GM23248 (cell line): ENCODE results near the gene TBC1D22A. TPM values are rescaled to one million over a fixed set of nuclear protein-coding genes. Genes with fewer than 3 reads are reported as not detected.

Experiments
- DNase-seq: peaks from one replicate; pipeline ENCODE4 v3.0.0-alpha.2; 2015
- H2AFZ ChIP-seq: fragments of 200-600 bp; sonication (generic); 2 replicates; pipeline ENCODE4 v1.6.1; 2016; ENCODE audit warnings: antibody characterized with exemption
- H3F3A ChIP-seq: fragments of 200-600 bp; sonication (generic); 2 replicates; pipeline ENCODE4 v1.6.1; 2016; ENCODE audit warnings: mild to moderate bottlenecking, antibody characterized with exemption, mixed run types; ENCODE audit not compliant: insufficient read depth
- H3K27ac ChIP-seq: fragments of 200-600 bp; sonication (generic); 2 replicates; pipeline ENCODE4 v1.5.1; 2016; ENCODE audit warnings: mild to moderate bottlenecking
- H3K27me3 ChIP-seq: fragments of 200-600 bp; sonication (generic); replicated peaks from 2 replicates; pipeline ENCODE4 v1.6.1; 2016; ENCODE audit warnings: mild to moderate bottlenecking; ENCODE audit not compliant: insufficient read depth
- H3K36me3 ChIP-seq: fragments of 200-600 bp; sonication (generic); 2 replicates; pipeline ENCODE4 v1.6.1; 2016; ENCODE audit warnings: low read depth, mild to moderate bottlenecking
- H3K4me1 ChIP-seq: fragments of 200-600 bp; sonication (generic); 2 replicates; pipeline ENCODE4 v1.6.1; 2016; ENCODE audit warnings: mild to moderate bottlenecking; ENCODE audit not compliant: insufficient read depth
- H3K4me2 ChIP-seq: fragments of 200-600 bp; sonication (generic); one replicate; pipeline ENCODE4 v1.6.1; 2016; ENCODE audit warnings: mild to moderate bottlenecking; ENCODE audit not compliant: unreplicated experiment
- H3K4me3 ChIP-seq: fragments of 200-600 bp; sonication (generic); 2 replicates; pipeline ENCODE4 v1.5.1; 2016; ENCODE audit warnings: mild to moderate bottlenecking
- H3K79me2 ChIP-seq: fragments of 200-600 bp; sonication (generic); 2 replicates; pipeline ENCODE4 v1.6.1; 2016; ENCODE audit warnings: mild to moderate bottlenecking; ENCODE audit not compliant: insufficient read depth
- H3K9ac ChIP-seq: fragments of 200-600 bp; sonication (generic); 2 replicates; pipeline ENCODE4 v1.6.1; 2016; ENCODE audit warnings: mild to moderate bottlenecking
- H3K9me2 ChIP-seq: fragments of 200-600 bp; sonication (generic); 2 replicates; pipeline ENCODE4 v1.6.1; 2016; ENCODE audit warnings: mixed run types, mild to moderate bottlenecking, moderate library complexity; ENCODE audit not compliant: insufficient read depth
- H3K9me3 ChIP-seq: fragments of 200-600 bp; sonication (generic); one replicate; pipeline ENCODE4 v1.6.1; 2017; ENCODE audit warnings: low read depth
- H4K20me1 ChIP-seq: fragments of 200-600 bp; sonication (generic); 2 replicates; pipeline ENCODE4 v1.6.0; 2016; ENCODE audit not compliant: insufficient read depth
- EZH2 ChIP-seq: fragments of 200-600 bp; sonication (generic); IDR thresholded peaks from 2 replicates; pipeline ENCODE4 v1.6.1; 2018; ENCODE audit warnings: antibody characterized with exemption, mild to moderate bottlenecking; ENCODE audit not compliant: insufficient read depth, poor library complexity, severe bottlenecking
- EZH2phosphoT487 ChIP-seq: fragments of 200-600 bp; sonication (generic); IDR thresholded peaks from 2 replicates; pipeline ENCODE4 v1.6.1; 2018; ENCODE audit warnings: antibody characterized with exemption, moderate library complexity, mild to moderate bottlenecking, low read depth; ENCODE audit not compliant: insufficient read depth
- WGBS, 2 experiments: methylation state at CpG; one replicate each; pipeline ENCODE4 v1.1.6; 2015 to 2017; ENCODE audit warnings: low lambda C conversion rate in 2 of 2, low coverage in 1 of 2; ENCODE audit errors: missing lambda C conversion rate in 2 of 2; 5-methylcytosine and 5-hydroxymethylcytosine counted together
- in situ Hi-C: fragments of 300-500 bp; cut with MboI; formaldehyde crosslinking; loops from 2 replicates; pipeline ENCODE4 v1.15.0; 2020
- polyA plus RNA-seq: library from polyadenylated mRNA; unstranded; fragments of >200 nt; fragmentation: Nextera tagmentation; extraction: Ambion mirVana; gene quantifications from 2 replicates; pipeline ENCODE4 v1.2.1, GENCODE V29; 2016
- total RNA-seq: library from RNA; depleted of rRNA; stranded (reverse); fragments of >200 nt; shearing (Covaris generic); gene quantifications from 2 replicates; pipeline ENCODE4 v1.2.3, GENCODE V29; 2014

TBC1D22A gene
- total and polyA plus RNA-seq, 2 experiments from 2014 or later, result 12.3 to 16.9 TPM

DNA sequence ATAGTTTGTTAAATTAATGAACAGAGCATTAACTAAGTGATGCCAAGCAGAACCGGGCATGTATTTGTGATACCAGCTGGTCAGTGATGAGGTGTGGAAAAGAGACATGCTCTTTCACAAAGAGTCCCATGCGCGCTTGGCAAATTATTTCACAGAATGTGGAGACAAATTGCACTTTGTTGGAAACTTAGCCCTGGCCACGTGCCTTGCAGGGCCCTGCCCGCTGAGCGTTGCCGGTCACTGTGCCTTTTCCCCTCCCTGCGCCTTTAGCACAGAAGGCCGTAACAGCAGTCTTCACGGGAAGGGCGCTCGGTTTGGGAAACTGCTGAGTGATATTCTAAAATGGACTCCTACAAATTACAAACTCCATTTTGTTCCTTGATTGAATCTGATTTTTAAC is 235.9 kb downstream of the TBC1D22A start:
- in situ Hi-C loops, result no loop called here
- DNase-seq, result no peak
- Histone ChIP-seq H3K27ac (no peak overlapping the region), H3F3A (no peaks in the 10 kb centered on the region), H3K9me3 (no peaks in the 10 kb centered on the region), H3K4me2 (no peak overlapping the region), H3K36me3 (no peaks in the 10 kb centered on the region; the same call in 1 of the 2 replicates), H3K9ac (no peak overlapping the region), H3K79me2 (no peaks in the 10 kb centered on the region), H3K27me3 (no peaks in the 10 kb centered on the region), H3K4me3 (no peak overlapping the region), H2AFZ (no peak overlapping the region), H4K20me1 (no peaks in the 10 kb centered on the region), H3K4me1 (no peaks in the 10 kb centered on the region), H3K9me2 (no peaks in the 10 kb centered on the region)
- WGBS, 2 experiments, result 95 to 96% methylated on average over 12 of the region's 12 CpGs
- TF ChIP-seq EZH2phosphoT487 (no peak), EZH2 (no peak)

DNA sequence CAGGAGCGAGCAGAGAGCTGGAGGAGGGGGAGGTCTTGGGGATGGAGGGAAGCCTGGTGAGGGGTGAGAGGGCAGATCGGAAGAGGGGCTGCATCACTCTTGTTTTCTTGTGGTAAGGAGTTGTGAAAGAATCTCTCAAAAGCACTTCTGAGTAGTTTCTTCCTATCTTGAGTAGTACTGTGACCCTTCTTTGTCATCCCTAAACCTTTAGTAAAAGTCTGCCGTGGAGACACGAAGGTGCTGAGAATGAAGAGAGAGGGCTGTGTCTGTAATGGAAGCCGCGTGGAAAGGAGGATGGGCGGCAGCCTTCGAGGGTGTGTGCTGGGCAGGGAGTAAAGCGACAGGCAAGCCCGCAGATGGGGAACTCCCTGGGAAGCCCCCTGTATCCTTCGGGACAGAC is 237.8 kb downstream of the TBC1D22A start:
- Histone ChIP-seq H2AFZ (no peak overlapping the region), H3K9me2 (no peaks in the 10 kb centered on the region), H3K27ac (no peak overlapping the region), H3K4me2 (no peak overlapping the region), H4K20me1 (no peaks in the 10 kb centered on the region), H3K27me3 (no peaks in the 10 kb centered on the region), H3K9ac (no peak overlapping the region), H3K4me1 (no peaks in the 10 kb centered on the region), H3F3A (no peaks in the 10 kb centered on the region), H3K4me3 (no peak overlapping the region), H3K9me3 (no peaks in the 10 kb centered on the region), H3K79me2 (no peaks in the 10 kb centered on the region), H3K36me3 (no peaks in the 10 kb centered on the region; the same call in 1 of the 2 replicates)
- TF ChIP-seq EZH2 (no peak), EZH2phosphoT487 (no peak)
- in situ Hi-C loops, result no loop called here
- 94 to 96% methylated on average over 11 of the region's 11 CpGs for WGBS, 2 experiments
- DNase-seq, result no peak

DNA sequence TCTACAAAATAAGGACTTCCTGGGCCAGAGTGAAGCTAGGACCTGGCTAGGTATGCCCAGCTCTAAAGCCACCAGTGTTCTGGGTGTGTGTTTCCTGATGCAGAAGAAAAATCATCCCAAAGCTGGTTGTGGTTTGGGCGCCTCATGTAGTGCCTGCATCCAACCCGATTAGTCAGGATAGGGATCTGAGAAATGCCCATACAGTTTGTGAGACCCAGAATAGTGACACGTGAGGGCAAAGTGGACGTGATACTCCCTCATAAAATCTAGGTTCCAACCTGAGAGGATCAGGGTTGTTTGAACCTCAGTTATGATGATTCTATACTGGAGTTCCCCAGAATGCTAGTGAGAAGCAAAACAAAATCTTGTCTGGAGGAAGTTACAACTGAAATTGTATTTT is 238.4 kb downstream of the TBC1D22A start:
- peak; percentile 14 for DNase-seq
- H3K36me3 ChIP-seq, result no peaks in the 10 kb centered on the region; the same call in 1 of the 2 replicates
- no peaks in the 10 kb centered on the region for H3K4me1 ChIP-seq
- no peaks in the 10 kb centered on the region for H3K9me2 ChIP-seq
- no peaks in the 10 kb centered on the region for H3K27me3 ChIP-seq
- H3K79me2 ChIP-seq, result no peaks in the 10 kb centered on the region
- no peak overlapping the region for H3K27ac ChIP-seq
- H2AFZ ChIP-seq, result no peak overlapping the region
- H3F3A ChIP-seq, result no peaks in the 10 kb centered on the region
- H4K20me1 ChIP-seq, result no peaks in the 10 kb centered on the region
- 88 to 89% methylated on average over 4 of the region's 4 CpGs for WGBS, 2 experiments
- no peak overlapping the region for H3K4me2 ChIP-seq
- no peak overlapping the region for H3K4me3 ChIP-seq
- H3K9me3 ChIP-seq, result no peaks in the 10 kb centered on the region
- no peak for TF ChIP-seq EZH2
- no peak for TF ChIP-seq EZH2phosphoT487
- in situ Hi-C loops, result no loop called here
- no peak overlapping the region for H3K9ac ChIP-seq

DNA sequence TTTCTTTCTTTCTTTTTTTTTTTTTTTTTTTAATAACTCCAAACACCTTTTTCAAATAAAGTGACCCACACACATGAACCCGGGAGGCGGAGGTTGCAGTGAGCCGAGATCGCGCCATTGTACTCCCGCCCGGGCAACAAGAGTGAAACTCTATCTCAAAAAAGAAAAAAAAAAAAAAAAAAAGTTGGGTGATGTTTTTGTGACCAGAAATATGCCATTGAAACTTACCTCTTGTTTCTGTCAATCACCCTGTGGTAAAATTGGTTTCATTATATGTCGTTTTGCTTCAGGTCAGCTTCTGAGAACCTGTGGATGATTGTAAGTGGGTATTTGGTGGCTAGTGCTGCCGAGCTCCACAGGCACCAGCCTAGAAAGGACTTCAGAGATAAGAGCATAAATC is 238.8 kb downstream of the TBC1D22A start:
- H4K20me1 ChIP-seq, result no peaks in the 10 kb centered on the region
- no peaks in the 10 kb centered on the region for H3K9me3 ChIP-seq
- DNase-seq, result no peak
- H3K9ac ChIP-seq, result no peak overlapping the region
- H3K79me2 ChIP-seq, result no peaks in the 10 kb centered on the region
- H3K36me3 ChIP-seq, result no peaks in the 10 kb centered on the region; the same call in 1 of the 2 replicates
- H3K27ac ChIP-seq, result no peak overlapping the region
- H3F3A ChIP-seq, result no peaks in the 10 kb centered on the region
- TF ChIP-seq EZH2phosphoT487 (no peak), EZH2 (no peak)
- no peaks in the 10 kb centered on the region for H3K4me1 ChIP-seq
- in situ Hi-C loops, result no loop called here
- H3K27me3 ChIP-seq, result no peaks in the 10 kb centered on the region
- no peak overlapping the region for H2AFZ ChIP-seq
- 95 to 98% methylated on average over 9 of the region's 9 CpGs for WGBS, 2 experiments
- H3K9me2 ChIP-seq, result no peaks in the 10 kb centered on the region
- H3K4me2 ChIP-seq, result no peak overlapping the region
- H3K4me3 ChIP-seq, result no peak overlapping the region

DNA sequence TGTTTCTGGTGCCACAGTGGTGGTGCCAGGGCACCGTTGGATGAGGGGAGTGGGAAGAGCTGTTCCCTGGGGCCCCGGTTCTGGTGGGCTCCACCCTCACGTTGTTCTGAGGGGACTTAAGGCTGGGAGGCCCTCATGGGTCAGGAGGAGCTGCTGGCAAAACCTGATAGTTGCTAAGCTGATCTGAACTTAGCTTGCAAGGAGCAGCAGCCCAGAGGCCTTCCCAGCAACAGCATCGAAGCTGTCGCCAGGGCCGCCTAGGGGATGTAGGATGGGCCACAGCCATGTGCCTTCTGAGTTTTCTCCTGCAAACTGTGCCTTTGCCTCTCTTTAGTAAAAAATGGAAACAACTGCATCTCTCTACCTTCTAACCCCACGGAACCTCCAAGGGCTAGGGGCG is 240.2 kb downstream of the TBC1D22A start:
- H3K9me3 ChIP-seq, result no peaks in the 10 kb centered on the region
- H4K20me1 ChIP-seq, result no peaks in the 10 kb centered on the region
- no peaks in the 10 kb centered on the region for H3K79me2 ChIP-seq
- no peak for DNase-seq
- H3K9me2 ChIP-seq, result no peaks in the 10 kb centered on the region
- H3K27ac ChIP-seq, result no peak overlapping the region
- no peak for TF ChIP-seq EZH2phosphoT487
- no peak for TF ChIP-seq EZH2
- no peaks in the 10 kb centered on the region; the same call in 1 of the 2 replicates for H3K36me3 ChIP-seq
- no peak overlapping the region for H3K4me3 ChIP-seq
- in situ Hi-C loops, result no loop called here
- H3K27me3 ChIP-seq, result no peaks in the 10 kb centered on the region
- no peaks in the 10 kb centered on the region for H3F3A ChIP-seq
- H3K4me1 ChIP-seq, result no peaks in the 10 kb centered on the region
- no peak overlapping the region for H3K9ac ChIP-seq
- 82 to 87% methylated on average over 8 of the region's 8 CpGs for WGBS, 2 experiments
- H2AFZ ChIP-seq, result no peak overlapping the region
- H3K4me2 ChIP-seq, result no peak overlapping the region
